BLaER1 treated with 17β-estradiol and CSF1 and Interleukin-3, amounts not matched to agents 10 nM and 100 nM (cell line): ENCODE results near the gene IL3.

Experiments used
- H3K27ac ChIP-seq, 11 experiments: shearing (Covaris generic); formaldehyde crosslinking; 2 replicates each; pipeline ENCODE4 v1.8.1; 2022
- H3K27me3 ChIP-seq, 11 experiments: shearing (Covaris generic); formaldehyde crosslinking; 2 replicates each; pipeline ENCODE4 v1.8.1; 2022
- H3K36me3 ChIP-seq, 11 experiments: shearing (Covaris generic); formaldehyde crosslinking; 2 replicates each; pipeline ENCODE4 v1.8.1; 2022
- H3K4me1 ChIP-seq, 10 experiments: shearing (Covaris generic); formaldehyde crosslinking; 2 replicates each; pipeline ENCODE4 v1.8.1; 2022
- H3K4me2 ChIP-seq, 11 experiments: shearing (Covaris generic); formaldehyde crosslinking; 2 replicates each; pipeline ENCODE4 v1.8.1; 2022
- H3K4me3 ChIP-seq, 10 experiments: shearing (Covaris generic); formaldehyde crosslinking; 2 replicates each; pipeline ENCODE4 v1.8.1; 2022
- H3K9ac ChIP-seq, 11 experiments: shearing (Covaris generic); formaldehyde crosslinking; 2 replicates each; pipeline ENCODE4 v1.8.1; 2022
- H3K9me3 ChIP-seq, 11 experiments: shearing (Covaris generic); formaldehyde crosslinking; replicated peaks in 1 of 11; 2 replicates each; pipeline ENCODE4 v1.8.1; 2022
- H4K20me1 ChIP-seq, 11 experiments: shearing (Covaris generic); formaldehyde crosslinking; 2 replicates each; pipeline ENCODE4 v1.8.1; 2022
- Cebpa-rat ChIP-seq, 11 experiments: shearing (Covaris generic); IDR thresholded peaks; 2 replicates each; pipeline ENCODE4 v1.8.1; 2022

IL3 gene

GRCh38 chr5:132059043-132059695 lies 1.3 kb upstream of the IL3 start:
- Histone ChIP-seq H3K4me2 (peak overlapping the region; percentile 13 to 92 (median 83); a peak in 19 of 22 replicates), H3K27me3 (peaks cover 0 to 35% (median 0%) of the 10 kb centered on the region in 11 experiments; a peak in 2 of 22 replicates), H3K36me3 (no peaks in the 10 kb centered on the region), H4K20me1 (peaks cover 0 to 6% (median 0%) of the 10 kb centered on the region in 11 experiments; a peak in 1 of 22 replicates), H3K4me1 (peaks cover 20 to 72% (median 53%) of the 10 kb centered on the region in 10 experiments), H3K9me3 (no peaks in the 10 kb centered on the region), H3K9ac (peak overlapping the region in 3 of 11 experiments; percentile 51 to 74 (median 67); a peak in 6 of 22 replicates), H3K4me3 (no peak overlapping the region), H3K27ac (peak overlapping the region in 4 of 11 experiments; percentile 70 to 87 (median 77); a peak in 8 of 22 replicates)
- TF ChIP-seq Cebpa-rat (IDR thresholded peaks at IDR 0.05) = peak in 3 of 11 experiments; percentile 28 to 62 (median 47); a peak in 2 of 22 replicates

DNA sequence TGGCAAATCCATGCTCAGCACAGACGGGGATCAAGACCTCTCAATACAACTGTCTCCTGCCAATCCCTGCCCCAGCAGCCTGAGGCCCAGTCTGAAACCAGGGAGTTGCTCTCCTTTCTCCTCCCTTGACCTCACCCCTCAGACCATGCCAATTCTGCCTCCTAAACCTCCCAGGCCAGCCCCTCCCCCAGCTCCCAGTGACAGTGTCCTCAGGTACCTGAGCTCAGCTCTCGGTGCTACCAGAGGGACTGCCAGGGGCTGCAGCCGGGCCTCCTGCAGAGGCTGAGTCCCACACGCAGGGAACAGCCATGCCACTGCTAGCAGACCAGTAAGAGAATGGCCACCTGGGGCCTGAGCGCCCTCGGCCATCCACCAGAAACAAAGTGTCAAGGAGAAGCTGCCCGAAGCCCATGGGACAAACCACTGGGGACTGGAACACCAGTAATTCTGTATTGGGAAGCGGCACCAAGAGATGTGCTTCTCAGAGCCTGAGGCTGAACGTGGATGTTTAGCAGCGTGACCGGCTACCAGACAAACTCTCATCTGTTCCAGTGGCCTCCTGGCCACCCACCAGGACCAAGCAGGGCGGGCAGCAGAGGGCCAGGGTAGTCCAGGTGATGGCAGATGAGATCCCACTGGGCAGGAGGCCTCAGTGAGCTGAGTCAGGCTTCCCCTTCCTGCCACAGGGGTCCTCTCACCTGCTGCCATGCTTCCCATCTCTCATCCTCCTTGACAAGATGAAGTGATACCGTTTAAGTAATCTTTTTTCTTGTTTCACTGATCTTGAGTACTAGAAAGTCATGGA lies 557 bp upstream of the IL3 start:
- peak overlapping the region in 5 of 11 experiments; percentile 18 to 74 (median 51); a peak in 9 of 22 replicates for H3K9ac ChIP-seq
- TF ChIP-seq Cebpa-rat (IDR thresholded peaks at IDR 0.05) = no peak
- no peaks in the 10 kb centered on the region for H3K9me3 ChIP-seq
- peak overlapping the region; percentile 13 to 92 (median 83); a peak in 19 of 22 replicates for H3K4me2 ChIP-seq
- H3K27me3 ChIP-seq = peaks cover 0 to 34% (median 0%) of the 10 kb centered on the region in 11 experiments; a peak in 2 of 22 replicates
- H3K27ac ChIP-seq = peak overlapping the region in 5 of 11 experiments; percentile 18 to 87 (median 73); a peak in 9 of 22 replicates
- H3K36me3 ChIP-seq = no peaks in the 10 kb centered on the region
- peaks cover 0 to 12% (median 0%) of the 10 kb centered on the region in 11 experiments; a peak in 2 of 22 replicates for H4K20me1 ChIP-seq
- peak overlapping the region in 1 of 10 experiments; percentile 20; a peak in 1 of 20 replicates for H3K4me3 ChIP-seq
- peaks cover 20 to 73% (median 55%) of the 10 kb centered on the region in 10 experiments for H3K4me1 ChIP-seq

DNA sequence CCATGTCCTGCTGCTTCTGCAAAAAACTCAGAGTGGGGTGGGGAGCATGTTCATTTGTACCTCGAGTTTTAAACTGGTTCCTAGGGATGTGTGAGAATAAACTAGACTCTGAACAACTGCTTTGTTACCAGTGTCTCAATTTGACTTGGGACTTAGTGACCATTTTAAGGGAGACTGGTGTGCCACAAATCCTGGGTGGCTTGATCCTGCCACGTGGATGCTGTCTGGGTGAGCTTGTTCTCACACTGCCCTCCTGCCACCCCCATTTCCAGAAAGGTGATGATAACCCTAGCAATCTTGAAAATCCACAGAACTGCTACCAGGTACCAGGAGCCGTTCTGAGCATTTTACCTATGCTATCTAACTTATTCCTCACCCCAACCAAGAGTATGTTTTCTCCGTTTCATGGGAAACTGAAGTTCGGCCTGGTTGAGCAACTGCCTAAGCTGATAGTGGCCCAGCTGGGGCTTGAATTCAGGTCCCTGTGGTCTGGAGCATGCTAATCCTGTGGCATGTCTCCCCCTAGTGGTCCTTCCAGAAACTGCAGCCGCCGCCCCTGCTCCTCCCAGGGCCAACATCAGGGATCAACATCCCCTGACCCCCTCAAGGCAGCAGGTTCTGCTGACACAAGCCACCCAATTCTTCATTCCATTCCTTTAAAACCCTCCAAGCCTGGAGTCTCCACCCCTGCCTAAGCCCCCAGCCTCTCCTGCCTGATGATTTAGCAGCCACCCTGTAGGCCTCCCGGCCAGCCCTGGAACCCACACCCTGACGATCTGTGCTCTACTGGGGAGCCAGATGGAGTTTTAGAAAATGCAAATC lies 2.8 kb downstream of the IL3 start:
- peak overlapping the region in 1 of 11 experiments; percentile 16; a peak in 1 of 22 replicates for H3K9ac ChIP-seq
- no peak overlapping the region for H3K4me3 ChIP-seq
- peak overlapping the region in 5 of 11 experiments; percentile 26 to 58 (median 49); a peak in 8 of 22 replicates for H3K27ac ChIP-seq
- TF ChIP-seq Cebpa-rat (IDR thresholded peaks at IDR 0.05) = 0 out of 22 replicates have a peak, but pooled peaks of 1 of the 11 experiments have one; percentile 50
- H3K4me1 ChIP-seq = peaks cover 14 to 63% (median 47%) of the 10 kb centered on the region in 10 experiments
- peaks cover 0 to 43% (median 0%) of the 10 kb centered on the region in 11 experiments; a peak in 4 of 22 replicates for H4K20me1 ChIP-seq
- H3K27me3 ChIP-seq = peaks cover 0 to 53% (median 0%) of the 10 kb centered on the region in 11 experiments; a peak in 10 of 22 replicates
- peak overlapping the region in 3 of 11 experiments; percentile 14 to 37 (median 29); a peak in 5 of 22 replicates for H3K4me2 ChIP-seq
- H3K36me3 ChIP-seq = no peaks in the 10 kb centered on the region
- H3K9me3 ChIP-seq = no peaks in the 10 kb centered on the region

DNA sequence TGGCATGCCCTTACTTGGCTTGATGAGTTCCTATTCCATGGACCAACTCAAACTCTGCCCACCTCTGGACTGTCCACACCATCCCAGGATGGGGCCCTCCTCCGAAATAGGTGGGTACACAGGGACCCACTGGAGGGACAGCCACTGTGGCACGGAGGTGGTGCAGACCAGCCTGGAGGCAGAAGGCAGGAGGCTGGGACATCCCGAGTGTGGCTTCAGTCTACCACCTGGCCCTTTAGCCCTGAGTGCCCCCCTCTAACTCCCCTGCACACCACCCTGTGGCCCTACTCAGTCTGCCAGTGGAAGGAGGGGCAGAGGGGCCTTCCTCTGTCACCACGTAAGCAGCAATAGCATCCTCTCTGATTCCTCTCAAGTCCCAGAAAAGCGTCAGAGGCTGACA lies 3.7 kb downstream of the IL3 start:
- no peak for TF ChIP-seq Cebpa-rat (IDR thresholded peaks at IDR 0.05)
- Histone ChIP-seq H3K4me3 (no peak overlapping the region), H3K9me3 (no peaks in the 10 kb centered on the region), H3K9ac (no peak overlapping the region), H3K27ac (no peak overlapping the region; a peak in 2 of 22 replicates), H3K27me3 (peaks cover 0 to 55% (median 0%) of the 10 kb centered on the region in 11 experiments; a peak in 10 of 22 replicates), H3K36me3 (no peaks in the 10 kb centered on the region), H3K4me1 (peaks cover 23 to 63% (median 50%) of the 10 kb centered on the region in 10 experiments), H3K4me2 (no peak overlapping the region), H4K20me1 (peaks cover 0 to 52% (median 0%) of the 10 kb centered on the region in 11 experiments; a peak in 4 of 22 replicates)

GRCh38 chr5:132064738-132065331 lies 4.4 kb downstream of the IL3 start:
- Histone ChIP-seq H3K27ac (peak overlapping the region in 1 of 11 experiments; percentile 17; a peak in 2 of 22 replicates), H3K27me3 (peaks cover 0 to 57% (median 0%) of the 10 kb centered on the region in 11 experiments; a peak in 10 of 22 replicates), H3K4me1 (peaks cover 23 to 63% (median 50%) of the 10 kb centered on the region in 10 experiments), H3K9ac (no peak overlapping the region), H3K9me3 (no peaks in the 10 kb centered on the region), H3K36me3 (no peaks in the 10 kb centered on the region), H4K20me1 (peaks cover 0 to 59% (median 0%) of the 10 kb centered on the region in 11 experiments; a peak in 5 of 22 replicates), H3K4me3 (no peak overlapping the region), H3K4me2 (0 out of 22 replicates have a peak overlapping the region, but pooled peaks of 1 of the 11 experiments have one; percentile 1)
- TF ChIP-seq Cebpa-rat (IDR thresholded peaks at IDR 0.05) = no peak

DNA sequence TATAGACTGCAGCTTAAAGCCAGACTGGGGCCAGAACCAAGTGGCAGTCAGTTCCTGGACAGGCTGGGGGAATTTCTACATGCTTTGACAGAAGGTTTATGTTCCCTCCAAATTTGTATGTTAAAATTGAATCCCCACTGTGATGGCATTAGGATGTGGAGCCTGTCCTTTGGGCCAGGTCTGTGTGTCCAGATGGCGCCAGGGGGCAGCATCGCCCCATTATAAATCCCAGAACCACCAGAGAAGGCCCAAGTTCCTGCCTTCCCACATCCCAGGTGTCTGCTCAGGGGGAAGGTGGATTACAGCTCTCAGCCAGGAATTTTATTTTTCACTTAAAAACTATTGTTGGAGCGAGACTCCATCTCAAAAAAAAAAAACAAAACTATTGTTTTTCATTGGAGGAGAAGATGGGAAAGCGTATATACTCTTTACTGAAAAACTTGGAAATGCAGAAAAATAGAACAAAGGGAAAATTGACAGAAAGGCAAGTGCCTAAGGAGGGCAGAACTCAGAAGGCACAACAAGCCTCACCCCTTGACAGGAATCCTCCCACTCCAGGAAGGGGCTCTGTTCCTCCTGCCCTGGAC lies 5.0 kb downstream of the IL3 start:
- Histone ChIP-seq H3K9me3 (no peaks in the 10 kb centered on the region), H3K4me3 (no peak overlapping the region), H3K9ac (no peak overlapping the region), H4K20me1 (peaks cover 0 to 65% (median 0%) of the 10 kb centered on the region in 11 experiments; a peak in 5 of 22 replicates), H3K4me2 (0 out of 22 replicates have a peak overlapping the region, but pooled peaks of 1 of the 11 experiments have one; percentile 1), H3K4me1 (peaks cover 23 to 63% (median 50%) of the 10 kb centered on the region in 10 experiments), H3K27ac (no peak overlapping the region), H3K36me3 (no peaks in the 10 kb centered on the region), H3K27me3 (peaks cover 0 to 57% (median 0%) of the 10 kb centered on the region in 11 experiments; a peak in 10 of 22 replicates)
- TF ChIP-seq Cebpa-rat (IDR thresholded peaks at IDR 0.05) = no peak

DNA sequence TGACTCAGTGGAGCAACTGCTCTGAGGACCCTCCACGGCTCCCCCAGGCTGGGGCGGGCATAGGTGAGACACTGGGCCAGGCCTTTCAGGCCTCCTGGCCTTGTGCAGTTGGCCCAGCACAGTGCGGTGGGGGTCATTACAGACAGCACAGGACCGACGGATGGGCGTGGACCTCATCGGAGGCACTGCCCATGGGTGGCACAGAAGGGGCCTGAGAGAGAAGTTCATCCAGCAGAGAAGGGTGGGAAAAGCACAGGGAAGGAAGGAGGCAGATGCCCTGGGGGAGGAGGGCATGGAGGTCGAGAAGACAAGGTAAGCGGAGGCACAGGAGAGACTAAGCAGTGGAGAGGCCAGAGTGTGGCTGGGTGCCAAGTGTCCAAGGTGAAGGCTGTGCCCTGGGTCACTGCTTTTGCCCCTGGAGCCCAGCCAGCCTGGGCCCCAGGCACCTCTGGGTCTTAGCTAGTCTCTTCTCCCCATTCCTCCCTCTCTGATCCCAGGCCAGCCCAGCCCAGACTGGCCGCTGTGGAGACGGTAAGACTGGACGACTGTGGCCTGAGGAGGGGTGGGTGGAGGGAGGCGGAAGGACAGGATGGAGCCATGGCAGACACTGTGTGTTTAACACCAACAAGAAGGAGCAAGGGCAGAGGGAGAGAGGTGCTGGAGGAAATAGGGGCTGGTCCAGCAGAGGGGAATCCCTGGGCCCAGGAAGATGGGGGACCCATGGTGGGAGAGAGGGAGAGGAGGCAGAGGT lies 5.7 kb downstream of the IL3 start:
- Histone ChIP-seq H3K9ac (no peak overlapping the region), H3K4me3 (no peak overlapping the region), H3K27me3 (peaks cover 0 to 58% (median 0%) of the 10 kb centered on the region in 11 experiments; a peak in 10 of 22 replicates), H3K4me1 (peaks cover 25 to 63% (median 50%) of the 10 kb centered on the region in 10 experiments), H3K27ac (no peak overlapping the region), H3K4me2 (no peak overlapping the region), H3K36me3 (no peaks in the 10 kb centered on the region), H3K9me3 (no peaks in the 10 kb centered on the region), H4K20me1 (peaks cover 0 to 71% (median 0%) of the 10 kb centered on the region in 11 experiments; a peak in 5 of 22 replicates)
- no peak for TF ChIP-seq Cebpa-rat (IDR thresholded peaks at IDR 0.05)
